Mucosa of rectum (tissue), 2 donors: ENCODE results near the gene AADACL4.
"Not testable (repeated sequence)": the region's sequence is repeated elsewhere in the genome, so short reads cannot be mapped to it uniquely, and the experiment has no call there.

ENCODE experiments used
- H3K27ac ChIP-seq, 2 donors: one replicate each; pipeline ENCODE4 v1.7.0; 2013; ENCODE audit warnings: inconsistent platforms in 2 of 2, low read depth in 2 of 2, low read length in 2 of 2
- H3K27me3 ChIP-seq, 2 donors: one replicate each; pipeline ENCODE4 v1.7.0; 2013; ENCODE audit warnings: low read length in 2 of 2; ENCODE audit not compliant: control insufficient read depth in 2 of 2, insufficient read depth in 2 of 2
- H3K36me3 ChIP-seq, 2 donors: one replicate each; pipeline ENCODE4 v1.7.0; 2013; ENCODE audit warnings: low read length in 2 of 2; ENCODE audit not compliant: control insufficient read depth in 2 of 2, insufficient read depth in 2 of 2
- H3K4me1 ChIP-seq, 2 donors: one replicate each; pipeline ENCODE4 v1.7.0; 2013; ENCODE audit warnings: low read length in 2 of 2, mild to moderate bottlenecking in 1 of 2; ENCODE audit not compliant: control insufficient read depth in 2 of 2, insufficient read depth in 2 of 2
- H3K4me3 ChIP-seq, 2 donors: one replicate each; pipeline ENCODE4 v1.7.0; 2013; ENCODE audit warnings: low read length in 2 of 2
- H3K9ac ChIP-seq, 2 donors: one replicate each; pipeline ENCODE4 v1.7.0; 2013; ENCODE audit warnings: low read length in 2 of 2, low read depth in 1 of 2, mild to moderate bottlenecking in 1 of 2
- H3K9me3 ChIP-seq, 2 donors: one replicate each; pipeline ENCODE4 v1.7.0; 2013; ENCODE audit warnings: low read length in 2 of 2; ENCODE audit not compliant: control insufficient read depth in 2 of 2
- donor health status: healthy.
- donor health status: Normal muscosa, but diverticular disease.

AADACL4 gene

GRCh38 chr1:12674358-12674757 lies 30.5 kb downstream of the AADACL4 start:
- no peaks in the 10 kb centered on the region for H3K9me3 ChIP-seq
- H3K9ac ChIP-seq, result no peak overlapping the region
- no peak overlapping the region for H3K27ac ChIP-seq
- H3K4me1 ChIP-seq, result no peaks in the 10 kb centered on the region
- H3K4me3 ChIP-seq, result no peak overlapping the region
- H3K27me3 ChIP-seq, result peaks cover 0 to 9% of the 10 kb centered on the region in 2 donors
- H3K36me3 ChIP-seq, result no peaks in the 10 kb centered on the region

DNA sequence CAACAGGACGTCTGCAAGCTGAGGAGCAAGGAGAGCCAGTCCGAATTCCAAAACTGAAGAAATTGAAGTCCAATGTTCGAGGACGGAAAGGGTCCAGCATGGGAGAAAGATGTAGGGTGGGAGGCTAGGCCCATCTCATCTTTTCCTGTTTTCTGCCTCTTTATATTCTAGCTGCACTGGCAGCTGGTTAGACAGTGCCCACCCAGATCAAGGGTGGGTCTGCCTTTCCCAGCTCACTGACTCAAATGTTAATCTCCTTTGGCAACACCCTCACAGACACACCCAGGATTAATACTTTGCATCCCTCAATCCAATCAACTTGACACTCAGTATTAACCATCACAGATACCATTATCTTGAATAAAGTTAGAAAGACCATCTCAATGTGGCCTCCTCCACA lies 32.2 kb downstream of the AADACL4 start:
- not testable (repeated sequence) for H3K9ac ChIP-seq, H3K27me3 ChIP-seq, H3K27ac ChIP-seq, H3K4me3 ChIP-seq, H3K4me1 ChIP-seq, H3K9me3 ChIP-seq, H3K36me3 ChIP-seq

DNA sequence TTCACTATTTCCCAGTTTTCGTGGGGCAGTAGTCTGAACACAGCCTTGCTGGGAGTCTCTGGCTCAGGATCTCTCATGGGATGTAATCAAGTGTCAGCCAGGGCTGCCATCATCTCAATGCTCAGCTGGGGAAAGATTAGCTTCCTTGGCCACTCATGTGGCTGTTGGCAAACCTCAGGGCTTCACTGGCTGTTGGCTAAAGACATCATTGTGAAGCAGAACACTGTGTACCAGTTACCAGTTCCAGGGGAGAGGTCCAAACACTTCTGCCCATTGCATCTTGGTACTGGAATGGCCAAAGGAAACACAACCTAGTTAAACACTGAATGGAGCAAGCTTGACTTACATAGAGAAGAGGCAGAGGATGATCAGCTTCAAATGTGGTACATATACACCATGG lies 33.7 kb downstream of the AADACL4 start:
- no peak overlapping the region for H3K4me3 ChIP-seq
- no peak overlapping the region for H3K9ac ChIP-seq
- no peaks in the 10 kb centered on the region for H3K9me3 ChIP-seq
- H3K4me1 ChIP-seq, result no peaks in the 10 kb centered on the region
- H3K27me3 ChIP-seq, result peaks cover 0 to 7% of the 10 kb centered on the region in 2 donors
- no peak overlapping the region for H3K27ac ChIP-seq
- no peaks in the 10 kb centered on the region for H3K36me3 ChIP-seq

DNA sequence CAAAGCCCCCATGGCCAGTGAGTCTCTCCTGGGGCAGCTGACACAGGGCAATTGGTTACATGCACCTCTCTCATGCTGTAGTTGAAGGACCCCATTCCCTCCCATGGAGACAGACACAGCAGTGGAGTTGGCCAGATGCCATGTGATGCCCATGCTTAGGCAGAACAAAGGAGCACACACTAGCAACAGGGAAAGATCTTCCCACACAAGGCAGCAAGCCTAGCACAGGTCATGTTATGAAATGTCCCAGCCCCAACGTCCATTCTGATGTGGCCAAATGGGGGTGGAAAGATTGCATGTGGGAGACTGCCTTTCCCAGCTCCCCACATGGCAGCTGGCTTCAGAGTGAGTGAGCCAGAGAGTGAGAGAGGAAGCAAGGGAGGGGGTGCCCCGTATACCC lies 34.5 kb downstream of the AADACL4 start:
- no peaks in the 10 kb centered on the region for H3K9me3 ChIP-seq
- H3K4me1 ChIP-seq, result no peaks in the 10 kb centered on the region
- peaks cover 0 to 7% of the 10 kb centered on the region in 2 donors for H3K27me3 ChIP-seq
- H3K36me3 ChIP-seq, result no peaks in the 10 kb centered on the region
- H3K27ac ChIP-seq, result no peak overlapping the region
- H3K9ac ChIP-seq, result no peak overlapping the region
- H3K4me3 ChIP-seq, result no peak overlapping the region

- Histone ChIP-seq H3K4me1 (no peaks in the 10 kb centered on the region), H3K27me3 (peaks cover 0 to 7% of the 10 kb centered on the region in 2 donors), H3K27ac (no peak overlapping the region), H3K36me3 (no peaks in the 10 kb centered on the region), H3K9ac (no peak overlapping the region), H3K9me3 (no peaks in the 10 kb centered on the region), H3K4me3 (no peak overlapping the region)
Measured at GRCh38 chr1:12678820-12679219, 34.9 kb downstream of the AADACL4 start.

DNA sequence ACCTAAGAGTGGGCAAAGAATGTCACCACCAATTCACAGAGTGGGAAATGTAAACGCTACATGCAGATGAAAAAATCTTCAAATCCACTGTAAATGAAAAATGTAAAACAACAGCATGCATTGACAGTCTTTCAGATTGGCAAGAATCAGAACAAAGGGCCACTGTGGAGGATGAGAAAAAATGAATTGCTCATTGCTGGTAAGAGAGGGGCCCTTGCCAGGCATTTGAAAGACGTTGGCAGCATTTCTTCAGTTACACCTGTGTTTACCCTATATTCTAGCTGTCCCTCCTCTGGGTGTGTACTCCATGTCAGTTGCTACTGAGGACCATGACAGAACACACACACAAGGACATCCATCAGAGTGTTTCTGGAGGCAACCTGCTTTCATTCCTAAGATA lies 46.3 kb downstream of the AADACL4 start:
- Histone ChIP-seq H3K27ac (no peak overlapping the region), H3K9ac (no peak overlapping the region), H3K36me3 (no peaks in the 10 kb centered on the region), H3K27me3 (no peaks in the 10 kb centered on the region), H3K4me1 (no peaks in the 10 kb centered on the region), H3K4me3 (no peak overlapping the region), H3K9me3 (no peaks in the 10 kb centered on the region)

DNA sequence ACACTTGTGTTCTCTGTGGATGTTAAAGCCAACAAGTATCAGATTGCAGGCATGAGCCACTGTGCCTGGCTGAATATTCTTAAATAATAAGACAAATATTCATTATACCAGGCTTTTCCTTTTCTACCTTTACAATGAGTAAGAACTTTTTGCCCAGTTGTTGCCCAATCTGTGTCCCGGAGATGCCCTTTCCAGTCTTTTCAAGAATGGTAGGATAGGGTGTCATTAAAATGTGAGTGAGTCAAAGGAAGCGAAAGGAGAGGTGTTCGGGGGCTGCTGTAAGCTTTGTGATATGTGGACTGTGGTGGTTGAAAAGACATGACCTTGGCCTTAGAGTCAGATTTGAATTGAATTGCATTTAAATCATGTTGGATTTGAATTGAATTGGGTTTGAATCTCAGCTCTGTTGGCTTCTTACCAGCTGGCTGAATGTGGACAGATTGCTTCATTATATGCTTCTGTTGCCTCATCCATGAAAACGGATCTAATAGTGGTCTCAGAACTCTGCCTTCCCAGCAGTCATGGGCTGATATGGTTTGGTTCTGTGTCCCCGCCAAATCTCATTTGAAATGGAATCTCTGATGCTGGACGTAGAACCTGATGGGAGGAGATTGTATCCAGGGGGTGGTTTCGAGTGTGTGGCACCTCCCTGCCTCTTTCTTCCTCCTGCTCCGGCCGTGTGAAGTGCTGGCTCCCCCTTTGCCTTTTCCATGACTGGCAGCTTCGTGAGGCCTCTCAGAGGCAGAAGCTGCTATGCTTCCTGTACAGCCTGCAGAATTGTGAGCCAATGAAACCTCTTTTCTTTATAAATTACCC lies 49.3 kb downstream of the AADACL4 start:
- no peak overlapping the region for H3K9ac ChIP-seq
- H3K36me3 ChIP-seq, result no peaks in the 10 kb centered on the region
- H3K4me1 ChIP-seq, result no peaks in the 10 kb centered on the region
- no peak overlapping the region for H3K27ac ChIP-seq
- H3K9me3 ChIP-seq, result no peaks in the 10 kb centered on the region
- H3K4me3 ChIP-seq, result no peak overlapping the region
- no peaks in the 10 kb centered on the region for H3K27me3 ChIP-seq

- H3K36me3 ChIP-seq, result no peaks in the 10 kb centered on the region
- H3K9ac ChIP-seq, result no peak overlapping the region
- H3K27me3 ChIP-seq, result peaks cover 0 to 3% of the 10 kb centered on the region in 2 donors
- H3K27ac ChIP-seq, result no peak overlapping the region
- H3K9me3 ChIP-seq, result no peaks in the 10 kb centered on the region
- H3K4me1 ChIP-seq, result no peaks in the 10 kb centered on the region
- H3K4me3 ChIP-seq, result no peak overlapping the region
Measured at GRCh38 chr1:12696658-12697057, 52.8 kb downstream of the AADACL4 start.

DNA sequence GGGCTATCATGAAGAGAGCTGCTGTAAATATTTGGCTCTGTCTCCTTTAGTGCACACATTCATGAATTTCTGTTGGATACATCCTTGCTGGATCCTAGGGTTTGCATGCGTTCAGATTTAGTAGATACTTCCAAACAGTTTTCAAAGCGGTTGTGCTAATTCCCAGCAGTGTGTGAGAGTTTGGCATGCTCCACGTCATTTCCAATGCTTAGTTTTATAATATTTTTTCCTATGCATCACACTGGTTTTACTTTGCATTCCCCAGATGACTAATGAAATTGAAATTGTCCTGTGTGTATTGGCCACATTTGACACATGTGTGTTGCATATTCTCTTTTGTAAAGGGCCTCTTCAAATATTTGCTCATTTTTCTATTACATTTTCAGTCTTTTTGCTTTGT lies 53.5 kb downstream of the AADACL4 start:
- Histone ChIP-seq H3K27ac (no peak overlapping the region), H3K36me3 (no peaks in the 10 kb centered on the region), H3K9me3 (no peaks in the 10 kb centered on the region)

DNA sequence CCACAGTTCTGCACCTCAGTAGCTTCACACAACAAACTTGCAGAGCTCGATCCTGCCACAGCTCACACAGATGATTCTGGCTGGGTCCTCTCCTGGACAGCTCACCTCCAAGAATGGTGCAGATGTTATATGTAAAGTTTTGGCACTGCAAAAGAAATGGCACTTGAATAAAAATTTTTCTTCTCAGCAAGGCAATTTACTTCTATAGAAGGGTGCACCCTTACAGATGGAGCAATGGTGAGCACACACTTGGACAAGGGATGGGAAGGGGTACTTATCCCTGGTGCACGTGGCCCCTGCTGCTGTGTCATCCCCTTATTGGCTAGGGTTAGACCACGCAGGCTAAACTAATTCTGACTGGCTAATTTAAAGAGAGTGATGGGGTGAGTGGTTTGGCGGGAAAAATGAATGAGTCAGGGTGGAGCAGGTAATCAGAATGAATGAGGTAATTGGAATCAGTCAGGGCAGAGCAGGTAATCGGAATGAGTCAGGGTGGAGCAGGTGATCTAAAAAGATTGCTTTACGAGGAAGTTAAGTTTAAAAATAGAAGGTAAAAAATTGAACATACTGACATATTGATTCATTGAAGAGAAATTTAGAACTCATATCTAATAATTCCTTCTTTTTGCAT lies 60.1 kb downstream of the AADACL4 start:
- Histone ChIP-seq H3K4me3 (no peak overlapping the region), H3K27ac (no peak overlapping the region), H3K9me3 (peaks cover 0 to 9% of the 10 kb centered on the region in 2 donors), H3K27me3 (peaks cover 0 to 3% of the 10 kb centered on the region in 2 donors), H3K4me1 (no peaks in the 10 kb centered on the region), H3K9ac (no peak overlapping the region), H3K36me3 (no peaks in the 10 kb centered on the region)

More for the DNA sequence above, 53.5 kb downstream of the AADACL4 start:
- Histone ChIP-seq H3K27me3 (peaks cover 0 to 3% of the 10 kb centered on the region in 2 donors), H3K9ac (no peak overlapping the region), H3K4me1 (no peaks in the 10 kb centered on the region), H3K4me3 (no peak overlapping the region)
